WTC11 (cell line): ENCODE measurements around the gene TRMT6.

Experiments used
- CTCF ChIP-seq: fragments of 200-600 bp; IDR thresholded peaks from 2 replicates; pipeline ENCODE4 v1.8.0; 2022; ENCODE audit warnings: antibody characterized with exemption
- SMAD3 ChIP-seq: sonication (generic); formaldehyde crosslinking; IDR thresholded peaks from 2 replicates; pipeline ENCODE4 v1.8.0; 2022; ENCODE audit warnings: missing genetic modification reagents, mild to moderate bottlenecking, borderline replicate concordance
- TP53 ChIP-seq: sonication (generic); formaldehyde crosslinking; IDR thresholded peaks from 2 replicates; pipeline ENCODE4 v1.8.1; 2023; ENCODE audit warnings: mild to moderate bottlenecking, missing genetic modification reagents

- TF ChIP-seq SMAD3 (CRISPR knock-in tag) = no peak
- TF ChIP-seq CTCF = no peak
- no peak for TF ChIP-seq TP53 (CRISPR knock-in tag)
Observed at GRCh38 chr20:5888041-5888440, 62.3 kb downstream of the TRMT6 start.
